OCI-LY3 (cell line): ENCODE data around the gene ISY1.
"Not testable (repeated sequence)": the region's sequence is repeated elsewhere in the genome, so short reads cannot be mapped to it uniquely, and the experiment has no call there.

Experiments
- EZH2phosphoT487 ChIP-seq: fragments of 200-600 bp; shearing (Covaris generic); IDR thresholded peaks from 2 replicates; pipeline ENCODE4 v1.6.1; 2018; ENCODE audit warnings: antibody characterized with exemption, mixed run types, low read depth
- TF ChIP-seq, protein P1 (sequence below): fragments of 200-600, 300-600 bp; sonication (generic); IDR thresholded peaks from 2 replicates; pipeline ENCODE4 v1.5.1; 2014; ENCODE audit warnings: antibody characterized with exemption, low read length, low read depth

DNA sequence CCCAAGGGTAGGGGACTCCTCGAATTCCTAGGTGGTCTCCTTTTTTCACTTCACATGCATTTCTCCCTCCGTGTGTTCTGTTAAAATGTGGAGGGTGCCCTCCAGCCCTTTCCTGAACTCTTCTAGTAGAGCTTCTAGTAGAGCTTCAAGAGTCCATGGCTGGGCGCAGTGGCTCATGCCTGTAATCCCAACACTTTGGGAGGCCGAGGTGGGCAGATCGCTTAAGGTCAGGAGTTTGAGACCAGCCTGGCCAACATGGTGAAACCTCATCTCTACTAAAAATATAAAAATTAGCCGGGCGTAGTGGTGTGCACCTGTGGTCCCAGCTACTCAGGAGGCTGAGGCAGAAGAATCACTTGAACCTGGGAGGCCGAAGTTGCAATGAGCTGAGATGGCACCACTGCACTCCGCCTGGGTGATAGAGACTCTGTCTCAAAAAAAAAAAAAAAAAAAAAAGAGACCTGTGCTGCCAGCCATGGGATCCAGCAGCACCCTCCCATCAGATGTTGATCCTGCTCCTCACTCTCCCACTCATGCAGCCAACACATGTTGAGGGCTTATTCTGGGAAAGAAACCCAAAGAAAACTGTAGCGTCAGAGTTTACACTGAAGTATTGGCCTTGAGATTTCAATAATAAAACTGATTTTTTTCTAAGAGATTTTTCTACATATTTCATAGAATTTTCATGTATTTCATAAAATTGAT, 49.6 kb downstream of the ISY1 start:
- TF ChIP-seq, protein P1, sequence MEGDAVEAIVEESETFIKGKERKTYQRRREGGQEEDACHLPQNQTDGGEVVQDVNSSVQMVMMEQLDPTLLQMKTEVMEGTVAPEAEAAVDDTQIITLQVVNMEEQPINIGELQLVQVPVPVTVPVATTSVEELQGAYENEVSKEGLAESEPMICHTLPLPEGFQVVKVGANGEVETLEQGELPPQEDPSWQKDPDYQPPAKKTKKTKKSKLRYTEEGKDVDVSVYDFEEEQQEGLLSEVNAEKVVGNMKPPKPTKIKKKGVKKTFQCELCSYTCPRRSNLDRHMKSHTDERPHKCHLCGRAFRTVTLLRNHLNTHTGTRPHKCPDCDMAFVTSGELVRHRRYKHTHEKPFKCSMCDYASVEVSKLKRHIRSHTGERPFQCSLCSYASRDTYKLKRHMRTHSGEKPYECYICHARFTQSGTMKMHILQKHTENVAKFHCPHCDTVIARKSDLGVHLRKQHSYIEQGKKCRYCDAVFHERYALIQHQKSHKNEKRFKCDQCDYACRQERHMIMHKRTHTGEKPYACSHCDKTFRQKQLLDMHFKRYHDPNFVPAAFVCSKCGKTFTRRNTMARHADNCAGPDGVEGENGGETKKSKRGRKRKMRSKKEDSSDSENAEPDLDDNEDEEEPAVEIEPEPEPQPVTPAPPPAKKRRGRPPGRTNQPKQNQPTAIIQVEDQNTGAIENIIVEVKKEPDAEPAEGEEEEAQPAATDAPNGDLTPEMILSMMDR: not testable (repeated sequence)
- TF ChIP-seq EZH2phosphoT487: not testable (repeated sequence)
